HepG2 (cell line): Measurements from ENCODE around the gene HMBS. TPM values are rescaled to one million over a fixed set of nuclear protein-coding genes. Genes with fewer than 3 reads are reported as not detected.

Experiments
- AGO2 ChIP-seq: fragments of 200-400 bp; formaldehyde crosslinking; optimal IDR thresholded peaks from 2 replicates; pipeline ENCODE3; 2017; ENCODE audit warnings: mild to moderate bottlenecking, low read depth, low read length, moderate library complexity
- AHR ChIP-seq: IDR thresholded peaks from 2 replicates; pipeline ENCODE4 v1.6.1; 2018; ENCODE audit warnings: missing genetic modification reagents, missing compliant biosample characterization
- CTCF ChIP-seq: sonication (generic); formaldehyde crosslinking; IDR thresholded peaks from 2 replicates; pipeline ENCODE4 v1.5.0; 2020; ENCODE audit warnings: mild to moderate bottlenecking, missing genetic modification reagents, moderate library complexity
- GABPA ChIP-seq, 2 experiments: IDR thresholded peaks; 2 replicates each; pipeline ENCODE4 v1.6.1; 2011 to 2016; ENCODE audit warnings: low read depth in 2 of 2, low read length in 1 of 2, missing biosample characterization in 1 of 2, missing genetic modification characterization in 1 of 2
- JARID2 ChIP-seq: sonication (generic); formaldehyde crosslinking; IDR thresholded peaks from 2 replicates; pipeline ENCODE4 v1.8.1; 2023; ENCODE audit warnings: missing genetic modification reagents, inconsistent platforms; ENCODE audit not compliant: insufficient replicate concordance
- KDM2A ChIP-seq: sonication (generic); formaldehyde crosslinking; IDR thresholded peaks from 2 replicates; pipeline ENCODE4 v1.4.0; 2020; ENCODE audit warnings: low read depth, missing genetic modification reagents, borderline replicate concordance
- MXD4 ChIP-seq: IDR thresholded peaks from 2 replicates; pipeline ENCODE4 v1.6.1; 2016; ENCODE audit warnings: mild to moderate bottlenecking, missing biosample characterization, missing genetic modification reagents
- RNF2 ChIP-seq: fragments of 450-650 bp; conservative IDR thresholded peaks from 2 replicates; pipeline ENCODE4 v1.6.1; 2016; ENCODE audit warnings: low read depth
- THAP7 ChIP-seq: sonication (generic); formaldehyde crosslinking; IDR thresholded peaks from 2 replicates; pipeline ENCODE4 v1.8.1; 2023; ENCODE audit warnings: mild to moderate bottlenecking, missing genetic modification reagents
- U2AF1 ChIP-seq: fragments of 200-400 bp; formaldehyde crosslinking; optimal IDR thresholded peaks from 2 replicates; pipeline ENCODE3; 2017; ENCODE audit warnings: mild to moderate bottlenecking, low read depth, low read length
- XRCC5 ChIP-seq: fragments of 200-400 bp; formaldehyde crosslinking; optimal IDR thresholded peaks from 2 replicates; pipeline ENCODE3; 2017; ENCODE audit warnings: mild to moderate bottlenecking, low read length
- ZBTB40 ChIP-seq, 2 experiments: fragments of 450-650 bp in 1 of 2; sonication (generic) in 1 of 2; formaldehyde crosslinking in 1 of 2; IDR thresholded peaks; 2 replicates each; pipeline versions ENCODE4 v1.6.1 to v1.8.0; 2016 to 2022; ENCODE audit warnings: antibody characterized with exemption in 1 of 2, mild to moderate bottlenecking in 1 of 2, missing genetic modification reagents in 1 of 2
- ZBTB7B ChIP-seq: sonication (generic); formaldehyde crosslinking; IDR thresholded peaks from 2 replicates; pipeline ENCODE4 v1.4.0; 2020; ENCODE audit warnings: missing genetic modification reagents
- ZFP82 ChIP-seq: sonication (generic); formaldehyde crosslinking; IDR thresholded peaks from 2 replicates; pipeline ENCODE4 v1.5.1; 2020; ENCODE audit warnings: mild to moderate bottlenecking, missing genetic modification reagents, borderline replicate concordance
- ZNF567 ChIP-seq: sonication (generic); formaldehyde crosslinking; IDR thresholded peaks from 2 replicates; pipeline ENCODE4 v1.8.1; 2023; ENCODE audit warnings: mild to moderate bottlenecking, missing genetic modification reagents, borderline replicate concordance
- ZNF605 ChIP-seq: sonication (generic); formaldehyde crosslinking; IDR thresholded peaks from 2 replicates; pipeline ENCODE4 v1.8.0; 2022; ENCODE audit warnings: mild to moderate bottlenecking, missing genetic modification reagents
- ZNF607 ChIP-seq: sonication (generic); formaldehyde crosslinking; IDR thresholded peaks from 2 replicates; pipeline ENCODE4 v1.5.1; 2020; ENCODE audit warnings: missing genetic modification reagents, mild to moderate bottlenecking, borderline replicate concordance
- polyA plus RNA-seq, 8 experiments: library from polyadenylated mRNA; depleted of rRNA in 3 of 8; stranded (reverse) in 7 of 8; unstranded in 1 of 8; fragments of >200 nt; fragmentation: Illumina TruSeq in 4 of 8; extraction: Trizol in 4 of 8; gene quantifications; 2 replicates each; pipeline versions ENCODE4 v1.2.1 to v1.2.3, GENCODE V29; 2011 to 2016; ENCODE audit warnings: low read depth in 4 of 8, missing spikeins in 1 of 8, mixed read lengths in 1 of 8; ENCODE audit not compliant: insufficient read depth in 1 of 8
- total RNA-seq, 5 experiments: library from RNA; depleted of rRNA; stranded (reverse); fragments of >200 nt; fragmentation: Illumina TruSeq; extraction: Trizol; gene quantifications; 2 replicates each; pipeline ENCODE4 v1.2.3, GENCODE V29; 2016; ENCODE audit warnings: low read depth in 1 of 5

Gene HMBS
- total and polyA plus RNA-seq, 2 of the 13 experiments (the other 11 are each of a cell fraction or from before 2014, with no cell fraction given), result 9.4 to 46.9 TPM

- TF ChIP-seq ZBTB40 (IDR thresholded peaks at IDR 0.05), result no peak
- no peak for TF ChIP-seq ZBTB40 (CRISPR knock-in tag; IDR thresholded peaks at IDR 0.05)
- peak; percentile 98 for TF ChIP-seq AGO2
- no peak for TF ChIP-seq MXD4 (CRISPR knock-in tag)
- TF ChIP-seq ZNF605 (CRISPR knock-in tag), result no peak
- TF ChIP-seq XRCC5, result no peak
- TF ChIP-seq GABPA (IDR thresholded peaks at IDR 0.05; ENCODE audit: low read depth, low read length), result no peak
- no peak for TF ChIP-seq GABPA (CRISPR knock-in tag; IDR thresholded peaks at IDR 0.05; ENCODE audit: low read depth)
- no peak for TF ChIP-seq THAP7 (CRISPR knock-in tag)
- 0 out of 2 replicates have a peak, but pooled peaks have one; percentile 15 for TF ChIP-seq AHR (CRISPR knock-in tag)
- TF ChIP-seq RNF2, result no peak
- TF ChIP-seq ZBTB7B, result 0 out of 2 replicates have a peak, but pooled peaks have one; percentile 25
- TF ChIP-seq ZNF567 (CRISPR knock-in tag), result no peak
- no peak for TF ChIP-seq JARID2 (CRISPR knock-in tag)
- TF ChIP-seq ZFP82, result no peak
- 0 out of 2 replicates have a peak, but pooled peaks have one; percentile 64 for TF ChIP-seq ZNF607 (CRISPR knock-in tag)
- no peak for TF ChIP-seq CTCF
- peak; percentile 91 for TF ChIP-seq KDM2A (CRISPR knock-in tag)
- no peak for TF ChIP-seq U2AF1
Measured at GRCh38 chr11:119093942-119094815, 9.5 kb downstream of the HMBS start (continued).
